Astrocyte of the hippocampus (primary cell): Measurements from ENCODE around the gene ZNF688.
"Not testable (repeated sequence)": the region's sequence is repeated elsewhere in the genome, so short reads cannot be mapped to it uniquely, and the experiment has no call there.

ENCODE experiments used
- DNase-seq: peaks from one replicate; pipeline ENCODE4 v3.0.0; 2011; ENCODE audit warnings: low read depth, low spot score

ZNF688 gene

DNA sequence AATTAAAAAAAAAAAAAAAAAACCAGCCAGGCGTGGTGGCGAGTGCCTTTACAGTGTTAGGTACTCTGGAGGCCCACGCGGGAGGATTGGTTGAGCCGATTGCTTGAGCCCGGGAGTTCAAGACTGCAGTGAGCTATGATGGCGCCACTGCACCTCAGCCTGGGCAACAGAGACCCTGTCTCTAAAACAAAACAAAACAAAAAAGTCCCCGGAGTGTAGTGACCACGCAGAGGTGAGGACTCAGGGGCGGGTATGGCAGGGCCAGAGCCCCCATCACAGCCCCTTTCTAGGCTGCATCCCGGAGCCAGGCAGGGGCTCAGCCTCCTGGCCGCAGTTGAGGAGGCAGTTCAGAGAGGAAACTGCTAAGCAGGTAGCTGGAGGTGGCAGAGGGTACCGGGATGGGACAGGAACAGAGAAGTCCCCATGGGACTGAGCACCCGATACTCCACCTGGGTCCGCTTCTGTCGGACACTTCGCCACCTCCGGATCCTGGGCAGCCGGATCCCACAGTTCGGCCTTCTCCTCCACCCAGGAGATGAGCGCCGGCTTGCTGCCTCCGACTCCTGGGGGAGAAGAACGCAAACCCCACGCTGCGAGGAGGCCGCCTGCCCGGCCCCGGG is 37.7 kb downstream of the ZNF688 start:
- no peak for DNase-seq

DNA sequence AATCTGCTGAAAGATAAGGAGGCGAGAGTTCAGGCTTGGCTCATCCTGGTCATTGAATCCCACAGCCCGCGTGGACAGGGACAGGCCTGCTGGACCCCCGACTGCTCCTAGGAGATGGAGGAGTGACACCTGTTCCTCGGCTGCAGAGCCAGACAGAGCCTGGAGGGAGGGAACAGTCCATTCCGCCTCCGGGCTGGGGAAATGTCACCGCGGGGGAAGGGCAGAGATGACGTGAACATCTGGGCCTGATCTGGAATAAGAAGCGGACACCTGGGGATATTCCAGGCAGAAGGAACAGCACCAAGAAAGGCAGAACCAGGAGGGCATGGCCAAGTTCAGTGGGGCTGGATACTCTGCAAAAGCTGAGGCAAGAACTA is 38.4 kb downstream of the ZNF688 start:
- no peak for DNase-seq

DNA sequence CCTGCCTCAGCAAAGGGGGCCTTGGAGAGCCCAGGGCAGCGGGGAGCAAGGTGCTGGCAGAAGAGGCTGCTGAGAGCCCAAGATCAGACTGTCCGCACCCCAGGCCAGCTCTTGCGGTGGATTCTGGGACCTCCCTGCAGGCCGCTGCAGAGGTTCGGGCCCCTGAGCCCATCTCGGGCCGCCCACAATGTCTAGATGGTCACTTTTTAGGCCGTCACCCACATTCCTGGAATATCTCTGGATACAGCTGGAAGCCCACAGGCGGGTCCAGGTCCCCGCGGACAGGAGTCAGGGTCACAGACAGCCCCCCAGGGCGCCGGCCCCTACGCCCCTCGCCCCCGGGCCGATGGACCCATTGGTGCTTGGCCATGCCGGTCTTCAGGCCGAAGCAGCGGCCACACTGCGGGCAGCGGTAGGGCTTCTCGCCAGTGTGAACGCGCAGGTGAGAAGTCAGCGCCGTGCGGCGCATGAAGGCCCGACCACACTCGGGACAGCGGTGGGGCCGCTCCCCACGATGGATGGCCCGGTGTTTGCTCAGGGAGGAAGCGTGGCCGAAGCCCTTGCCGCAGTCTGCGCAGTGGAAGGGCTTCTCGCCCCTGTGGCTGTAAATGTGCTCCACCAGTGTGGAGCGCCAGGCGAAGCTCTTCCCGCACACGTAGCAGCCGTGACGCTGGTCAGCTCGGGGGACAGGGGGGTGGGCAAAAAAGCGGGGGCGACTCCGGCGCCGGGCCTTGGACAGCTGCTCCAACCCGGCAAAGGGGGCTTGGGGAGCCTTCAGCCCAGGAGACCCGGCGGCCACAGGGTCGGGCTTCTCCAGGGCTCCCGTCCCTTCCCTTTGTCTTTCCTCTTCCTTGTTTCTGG is 39.0 kb downstream of the ZNF688 start:
- no peak for DNase-seq

DNA sequence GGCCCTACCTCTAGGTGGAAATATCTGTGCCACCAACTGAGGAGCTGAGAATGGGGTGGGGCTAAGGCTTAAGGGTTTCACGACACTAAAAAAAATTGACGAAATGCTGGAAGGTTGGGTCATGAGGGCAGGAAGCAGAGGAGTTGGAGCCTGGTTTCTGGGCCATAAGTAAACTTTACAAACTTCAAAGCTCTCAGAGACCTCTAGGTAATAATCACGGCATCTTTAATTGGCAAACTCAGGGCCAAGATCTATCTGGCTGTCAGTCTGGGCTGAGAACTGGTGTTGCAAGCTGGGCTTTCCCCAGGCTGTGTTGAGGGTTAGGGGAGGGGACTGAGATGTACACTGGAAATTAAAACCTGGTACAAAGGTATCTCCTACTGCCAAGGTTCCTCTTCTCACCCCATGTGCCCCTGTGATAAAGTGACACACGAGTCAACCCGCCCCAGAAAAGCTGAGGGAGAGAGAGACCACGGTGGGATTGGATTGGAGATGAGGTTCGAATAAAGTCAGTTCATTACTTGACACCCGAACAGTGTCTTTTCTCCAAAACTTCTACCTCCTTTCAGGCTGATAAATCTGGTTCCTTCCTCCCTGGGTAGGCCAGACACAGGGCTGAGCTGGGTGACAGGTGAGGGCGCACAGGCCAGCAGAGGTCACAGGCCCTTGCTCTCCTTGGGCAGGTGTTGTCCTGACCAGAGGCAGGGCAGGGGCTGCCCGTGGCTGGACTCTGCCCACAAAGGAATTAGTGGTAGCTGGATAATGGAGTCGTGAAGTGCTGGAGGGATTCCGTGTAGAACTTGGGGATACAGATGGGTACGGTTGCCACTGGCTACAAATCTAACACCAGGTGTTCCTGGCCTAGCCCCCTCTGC is 41.1 kb downstream of the ZNF688 start:
- DNase-seq = no peak

DNA sequence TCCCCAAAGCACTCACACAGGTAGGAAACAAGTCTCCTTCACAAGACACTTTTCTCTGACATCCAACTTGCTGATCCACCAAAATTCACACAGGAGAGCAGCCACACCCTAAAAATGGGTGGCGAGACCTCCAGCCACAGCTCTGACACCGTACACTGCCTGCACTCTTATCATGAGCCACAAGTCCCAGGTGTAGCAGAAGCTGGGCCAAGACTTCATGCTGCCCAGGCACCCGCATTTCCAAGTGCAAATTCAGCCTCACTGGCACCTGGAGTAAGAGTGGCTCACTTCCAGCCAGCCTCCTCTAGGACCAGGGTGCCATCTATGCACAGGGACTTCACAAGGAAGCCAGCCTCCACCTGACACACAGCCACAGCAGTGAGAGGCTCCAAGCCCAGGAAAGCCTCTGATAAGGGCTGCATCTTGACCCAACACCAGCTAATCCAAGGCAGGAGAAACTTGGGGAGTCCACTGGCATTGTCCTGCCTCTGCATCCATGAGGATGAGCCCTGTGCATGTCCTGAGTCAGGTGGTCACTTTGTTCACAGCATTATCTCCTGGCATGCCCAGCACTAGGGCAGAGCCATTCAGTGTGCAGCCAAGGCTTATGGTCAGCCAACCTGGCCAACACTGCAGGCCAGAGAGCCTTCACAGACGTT is 42.6 kb downstream of the ZNF688 start:
- DNase-seq = no peak

DNA sequence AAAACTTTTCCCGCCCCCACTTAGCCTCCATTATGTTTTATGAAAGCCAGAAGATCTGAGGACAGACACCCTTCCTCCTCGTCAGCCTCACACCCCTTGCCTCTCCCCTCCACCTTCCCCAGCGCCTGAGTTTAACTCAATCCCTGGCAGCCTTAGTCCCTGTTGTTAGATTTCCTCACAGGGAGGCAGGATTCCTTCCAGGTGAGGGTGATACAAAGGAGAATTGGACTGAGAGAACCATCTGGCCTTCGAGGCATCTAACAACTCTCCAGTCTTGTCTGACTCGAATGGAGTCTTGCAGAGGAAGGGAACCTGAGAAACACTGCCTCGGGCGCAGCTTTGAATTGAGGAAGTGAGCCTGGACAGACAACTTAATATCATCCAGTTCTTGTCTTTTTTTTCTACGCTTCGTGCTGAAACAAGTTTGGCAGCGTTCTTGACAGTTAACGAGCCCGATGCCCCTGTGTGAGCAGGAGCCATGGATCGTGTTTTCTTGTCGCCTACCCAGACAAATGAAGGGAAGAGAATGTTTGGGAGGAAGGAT is 43.8 kb downstream of the ZNF688 start:
- no peak for DNase-seq

DNA sequence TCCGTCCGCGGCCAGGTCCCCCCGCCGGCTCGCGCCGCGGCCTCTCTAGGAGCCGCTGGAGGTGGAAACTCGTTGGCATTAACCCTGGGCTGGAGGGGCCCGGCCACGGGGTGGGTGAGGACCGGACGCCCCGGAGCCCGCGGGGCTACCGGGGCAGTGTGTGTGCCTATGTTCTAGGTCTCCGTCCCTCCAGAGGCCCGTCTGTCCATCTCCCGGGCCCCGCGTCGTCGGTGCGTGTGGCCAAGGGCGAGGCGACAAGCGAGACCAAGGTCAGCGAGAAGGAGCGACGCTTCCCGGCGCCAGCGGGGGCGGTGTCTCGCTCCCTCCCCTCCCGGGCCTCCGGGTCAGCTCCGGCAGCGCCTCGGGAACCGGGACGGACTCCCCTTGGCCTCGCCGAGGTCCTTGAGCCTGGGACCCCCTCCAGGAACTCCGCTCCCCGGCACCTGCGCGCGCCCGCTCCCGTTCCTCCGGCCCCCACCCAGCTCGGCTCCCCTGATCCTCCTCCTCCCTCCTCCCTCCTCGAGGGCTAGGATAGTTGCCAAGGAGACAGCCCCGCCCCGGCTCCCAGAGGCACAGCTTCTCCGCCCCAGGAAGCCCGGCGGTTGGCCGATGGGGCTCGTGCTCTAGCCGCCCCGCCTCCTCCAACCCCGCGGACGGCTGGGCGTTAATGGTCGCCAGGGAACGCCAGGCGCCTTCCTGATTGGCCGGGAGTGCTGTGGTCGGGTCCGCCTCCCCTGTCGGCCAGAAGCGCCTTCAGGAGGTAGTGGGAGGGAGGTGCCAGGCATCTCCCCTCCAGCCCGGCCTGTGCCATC is 44.5 kb downstream of the ZNF688 start:
- peak; percentile 100 for DNase-seq

DNA sequence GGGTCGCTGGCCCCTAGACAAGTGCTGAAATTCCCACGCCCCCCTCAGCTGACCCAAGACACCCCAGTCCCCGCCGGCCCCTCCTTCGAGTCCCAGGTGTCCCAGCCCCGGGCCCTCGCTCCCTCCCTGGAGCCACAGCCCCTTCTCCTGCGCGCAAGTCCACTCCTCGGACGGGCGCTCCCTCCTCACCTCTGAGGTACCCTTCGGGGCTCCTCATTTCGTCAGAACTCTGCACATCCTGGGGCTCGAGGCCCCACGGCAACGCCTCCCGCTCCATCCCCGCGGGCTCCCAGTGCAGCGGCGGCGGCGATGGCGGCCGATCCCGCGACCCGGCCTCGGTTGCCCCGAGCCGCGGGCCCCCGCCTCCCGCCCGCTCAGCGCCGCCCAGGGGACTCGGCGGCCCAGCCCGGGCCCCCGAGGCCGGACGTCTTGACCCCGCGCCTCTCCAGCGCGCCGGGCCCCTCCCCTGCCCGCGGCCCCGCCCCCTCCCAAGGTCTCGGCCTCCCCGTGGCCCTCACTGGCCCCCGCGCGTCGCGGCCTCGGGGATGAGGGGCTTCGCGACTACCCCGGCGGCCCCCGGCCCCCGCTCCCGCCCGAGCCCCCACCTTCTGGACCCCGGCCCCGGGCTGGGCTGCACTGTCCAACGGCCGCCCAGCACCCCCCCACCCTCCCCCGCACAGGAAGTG is 45.2 kb downstream of the ZNF688 start, which contains the start of gene ZNF768:
ZNF768 (minus strand) TSS at position 430 of the 686 bp plus-strand sequence; CDS start at position 277, 153 bp downstream.
- DNase-seq = peak; percentile 60

DNA sequence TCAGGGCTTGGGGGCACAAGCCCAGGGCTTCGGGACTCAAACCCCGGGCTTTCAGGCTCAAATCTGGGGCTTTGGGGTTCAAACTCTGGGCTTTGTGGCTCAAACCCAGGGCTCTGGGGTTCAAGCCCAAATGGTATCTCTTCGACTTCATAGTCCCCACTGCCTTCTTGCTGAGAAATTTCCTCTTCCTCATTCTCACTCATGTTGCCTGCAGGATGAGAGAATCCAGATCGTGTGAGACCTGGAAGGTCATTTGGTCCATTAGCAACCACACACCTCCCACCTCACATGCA is 45.7 kb downstream of the ZNF688 start:
- DNase-seq = no peak

DNA sequence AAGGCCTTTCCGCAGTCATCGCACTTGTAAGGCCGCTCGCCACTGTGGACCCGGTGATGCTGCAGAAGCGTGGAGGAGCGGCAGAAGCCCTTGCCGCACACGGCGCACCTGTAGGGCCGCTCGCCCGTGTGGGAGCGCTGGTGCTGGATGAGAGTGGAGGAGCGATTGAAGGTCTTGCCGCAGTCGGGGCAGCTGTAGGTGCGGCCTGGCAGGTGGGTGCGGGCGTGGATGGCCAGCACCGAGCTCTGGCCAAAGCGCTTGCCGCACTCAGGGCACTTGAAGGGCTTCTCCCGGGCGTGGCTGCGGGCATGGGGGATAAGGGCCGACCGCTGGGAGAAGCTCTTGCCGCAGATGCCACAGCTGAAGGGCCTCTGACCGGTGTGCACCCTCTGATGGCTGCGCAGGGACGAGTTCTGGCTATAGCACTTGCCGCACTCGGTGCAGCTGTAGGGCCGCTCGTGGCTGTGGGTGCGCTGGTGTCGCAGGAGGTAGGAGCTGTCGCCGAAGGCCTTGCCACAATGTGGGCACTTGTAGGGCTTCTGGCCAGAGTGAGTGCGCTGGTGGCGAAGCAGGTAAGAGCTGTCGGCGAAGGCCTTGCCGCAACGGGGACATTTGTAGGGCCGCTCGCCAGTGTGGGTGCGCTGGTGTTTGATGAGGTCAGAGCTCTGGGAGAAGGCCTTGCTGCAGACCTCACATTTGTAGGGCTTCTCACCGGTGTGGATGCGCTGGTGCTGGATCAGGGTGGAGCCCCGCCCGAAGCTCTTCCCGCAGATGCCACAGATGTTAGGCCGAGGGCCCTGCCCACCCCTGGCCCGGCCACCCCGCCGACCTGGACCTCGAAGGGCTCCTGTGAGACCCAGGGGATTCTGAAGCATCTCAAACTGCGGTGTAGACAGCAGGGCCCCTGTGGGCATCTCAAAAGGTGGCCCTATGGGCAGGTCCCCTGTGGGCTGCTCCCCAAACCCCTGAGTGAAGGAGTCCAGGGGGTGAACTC is 46.6 kb downstream of the ZNF688 start:
- no peak for DNase-seq

DNA sequence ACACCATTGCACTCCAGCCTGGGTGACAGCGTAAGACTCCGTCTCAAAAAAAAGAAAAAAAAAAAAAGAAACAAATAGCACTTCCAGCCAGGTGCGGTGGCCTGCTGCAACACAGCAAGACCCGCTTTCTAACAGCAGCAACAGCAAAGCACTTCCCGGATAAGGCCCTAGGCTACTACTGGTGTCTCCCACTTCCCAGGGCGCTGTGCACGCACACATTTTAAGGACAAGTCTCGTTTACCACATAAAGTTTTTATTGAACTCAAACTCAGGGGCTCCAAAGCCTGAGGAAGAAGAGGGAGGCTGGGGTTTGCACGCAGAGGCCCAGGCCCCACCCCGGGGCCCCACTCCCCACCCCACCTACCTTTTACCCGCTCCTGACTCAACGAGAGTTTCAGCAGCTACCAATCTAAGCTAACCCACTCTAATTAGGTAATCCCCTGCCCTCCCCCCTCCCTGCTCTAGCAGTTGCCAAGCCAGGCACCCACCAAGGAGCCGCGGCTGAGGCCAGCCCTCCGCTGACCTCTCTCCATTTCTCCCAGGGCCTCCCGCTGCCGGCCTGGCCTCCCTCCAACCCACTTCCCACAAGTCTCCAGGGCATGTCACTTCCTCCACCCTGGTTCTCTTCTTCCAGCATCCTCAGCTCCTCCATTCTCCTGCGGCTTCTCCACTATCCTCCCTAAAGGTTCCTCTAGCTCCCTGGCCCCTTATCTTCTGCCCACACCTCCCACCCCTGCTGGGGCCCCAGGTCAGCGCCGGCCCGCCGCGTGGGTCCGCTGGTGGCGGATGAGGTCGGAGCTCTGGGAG is 47.5 kb downstream of the ZNF688 start:
- peak; percentile 30 for DNase-seq

DNA sequence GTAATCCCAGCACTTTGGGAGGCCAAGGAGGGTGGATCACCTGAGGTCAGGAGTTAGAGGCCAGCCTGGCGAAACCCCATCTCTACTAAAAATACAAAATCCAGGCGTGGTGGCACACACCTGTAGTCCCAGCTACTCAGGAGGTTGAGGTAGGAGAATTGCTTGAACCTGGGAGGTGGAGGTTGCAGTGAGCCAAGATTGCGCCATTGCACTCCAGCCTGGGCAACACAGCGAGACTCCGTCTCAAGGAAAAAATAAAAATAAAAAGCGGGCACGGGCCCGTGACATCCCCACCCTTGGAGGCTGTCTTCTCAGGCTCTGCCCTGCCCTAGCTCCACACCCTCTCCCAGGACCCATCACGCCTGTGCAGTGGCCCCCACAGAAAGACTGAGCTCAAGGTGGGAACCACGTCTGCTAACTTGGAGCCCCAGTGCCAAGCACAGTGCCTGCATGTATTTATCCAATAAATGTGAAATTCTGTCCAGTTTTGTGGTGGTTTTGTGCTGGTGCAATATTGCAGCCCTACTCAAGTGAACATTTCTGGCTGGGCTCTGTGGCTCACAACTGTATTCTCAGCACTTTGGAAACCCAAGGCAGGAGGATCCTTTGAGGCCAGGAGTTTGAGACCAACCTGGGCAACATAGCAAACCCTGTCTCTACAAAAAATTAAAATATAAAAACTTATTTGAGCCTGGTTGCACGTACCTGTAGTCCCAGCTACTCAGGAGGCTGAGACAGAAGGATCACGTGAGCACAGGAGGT is 48.6 kb downstream of the ZNF688 start:
- DNase-seq = not testable (repeated sequence)

DNA sequence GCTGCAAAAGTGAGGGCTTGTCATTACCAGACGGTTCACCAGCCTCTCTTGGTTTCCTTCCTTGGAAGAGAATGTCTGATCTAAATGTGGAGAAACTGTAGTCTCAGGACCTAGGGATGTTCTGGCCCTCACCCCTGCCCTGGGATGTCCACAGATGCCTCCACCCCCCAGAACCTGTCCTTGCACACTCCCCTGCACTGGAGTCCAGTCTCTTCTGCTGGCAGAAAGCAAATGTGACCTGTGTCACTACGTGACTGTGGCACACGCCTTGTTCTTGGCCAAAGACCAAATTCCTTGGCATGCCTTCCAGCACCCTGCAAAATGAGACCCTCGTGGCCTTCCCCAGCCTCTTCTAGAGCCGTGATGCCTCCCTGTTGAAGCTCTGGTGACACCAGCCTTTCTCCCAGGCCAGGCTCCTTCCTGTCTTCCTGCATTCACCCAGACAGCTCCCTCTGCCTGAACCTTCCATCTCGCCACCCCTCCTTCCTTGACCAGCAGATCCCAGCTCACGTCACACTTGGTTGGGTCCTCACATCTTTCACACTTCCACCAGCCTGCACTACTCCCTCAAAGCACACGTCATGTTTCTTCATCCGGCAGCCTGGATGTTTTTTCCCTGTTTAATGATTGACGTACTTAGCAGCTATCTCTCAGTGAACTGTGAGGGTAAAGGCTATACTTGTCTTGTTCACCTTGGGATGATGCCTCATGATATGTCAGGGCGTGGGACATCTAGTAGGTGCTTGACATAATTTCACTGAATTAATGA is 49.5 kb downstream of the ZNF688 start:
- DNase-seq = no peak

DNA sequence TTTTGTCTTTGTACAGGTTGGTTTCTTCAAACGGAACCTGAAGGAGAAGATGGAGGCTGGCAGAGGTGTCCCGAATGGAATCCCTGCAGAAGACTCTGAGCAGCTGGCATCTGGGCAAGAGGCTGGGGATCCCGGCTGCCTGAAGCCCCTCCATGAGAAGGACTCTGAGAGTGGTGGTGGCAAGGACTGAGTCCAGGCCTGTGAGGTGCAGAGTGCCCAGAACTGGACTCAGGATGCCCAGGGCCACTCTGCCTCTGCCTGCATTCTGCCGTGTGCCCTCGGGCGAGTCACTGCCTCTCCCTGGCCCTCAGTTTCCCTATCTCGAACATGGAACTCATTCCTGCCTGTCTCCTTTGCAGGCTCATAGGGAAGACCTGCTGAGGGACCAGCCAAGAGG is 50.0 kb downstream of the ZNF688 start:
- DNase-seq = no peak
